PC-3 (cell line): ENCODE data around the gene APH1B. TPM values are rescaled to one million over a fixed set of nuclear protein-coding genes. Genes with fewer than 3 reads are reported as not detected.

ENCODE experiments used
- ATAC-seq: fragments of 200-7000 bp; cut with Tn5 transposase; 2 replicates; pipeline ENCODE4 v1.9.1; 2020; ENCODE audit warnings: mild to moderate bottlenecking, moderate library complexity
- BruUV-seq: library from RNA; stranded (reverse); fragments of 400-500 nt; replicated peaks from 2 replicates; lab custom pipeline; 2021; lab: Mats Ljungman, UMichigan
- CTCF ChIA-PET: fragments of 300-600 bp; sonication (Branson Sonifier 250); formaldehyde crosslinking; loops from one replicate; lab custom pipeline; 2022; ENCODE audit warnings: antibody characterized with exemption; lab: Charles Lee
- POLR2A ChIA-PET: fragments of 300-600 bp; sonication (Branson Sonifier 250); formaldehyde crosslinking; loops from one replicate; lab custom pipeline; 2022; ENCODE audit warnings: antibody characterized with exemption; ENCODE audit not compliant: unreplicated experiment; lab: Charles Lee
- DNase-seq: peaks from one replicate; pipeline ENCODE4 v3.0.0-alpha.2; 2015
- H2AFZ ChIP-seq: fragments of 300-600 bp; sonication (generic); 2 replicates; pipeline ENCODE4 v1.6.0; 2016; ENCODE audit warnings: antibody characterized with exemption, low read length
- H3F3A ChIP-seq: fragments of 300-600 bp; sonication (generic); one replicate; pipeline ENCODE4 v1.6.0; 2017; ENCODE audit warnings: antibody characterized with exemption, low read length, control low read depth, mild to moderate bottlenecking; ENCODE audit not compliant: unreplicated experiment
- H3K27ac ChIP-seq: fragments of 300-600 bp; sonication (generic); 2 replicates; pipeline ENCODE4 v1.5.1; 2016; ENCODE audit warnings: mild to moderate bottlenecking, low read length
- H3K27me3 ChIP-seq: fragments of 300-600 bp; sonication (generic); 2 replicates; pipeline ENCODE4 v1.6.1; 2016; ENCODE audit warnings: low read length, mixed read lengths
- H3K36me3 ChIP-seq: fragments of 300-600 bp; sonication (generic); 2 replicates; pipeline ENCODE4 v1.6.1; 2016; ENCODE audit warnings: low read depth, mixed run types, low read length, mixed read lengths
- H3K4me1 ChIP-seq: fragments of 300-600 bp; sonication (generic); 2 replicates; pipeline ENCODE4 v1.5.1; 2016; ENCODE audit warnings: low read length; ENCODE audit not compliant: insufficient read depth
- H3K4me2 ChIP-seq: fragments of 300-600 bp; sonication (generic); 2 replicates; pipeline ENCODE4 v1.6.0; 2016; ENCODE audit warnings: low read length
- H3K4me3 ChIP-seq: fragments of 300-600 bp; sonication (generic); 2 replicates; pipeline ENCODE4 v1.5.1; 2016; ENCODE audit warnings: mild to moderate bottlenecking, low read length, mixed read lengths
- H3K79me2 ChIP-seq: fragments of 300-600 bp; sonication (generic); 2 replicates; pipeline ENCODE4 v1.6.1; 2017; ENCODE audit warnings: low read length, mixed read lengths
- H3K9ac ChIP-seq: fragments of 300-600 bp; sonication (generic); 2 replicates; pipeline ENCODE4 v1.6.0; 2016; ENCODE audit warnings: mild to moderate bottlenecking, low read length
- H3K9me2 ChIP-seq: fragments of 300-600 bp; sonication (generic); replicated peaks from 2 replicates; pipeline ENCODE4 v1.6.1; 2016; ENCODE audit warnings: mixed run types, low read length, mixed read lengths
- H3K9me3 ChIP-seq: fragments of 300-600 bp; sonication (generic); 2 replicates; pipeline ENCODE4 v1.6.1; 2016; ENCODE audit warnings: low read length, mixed read lengths
- H4K20me1 ChIP-seq: fragments of 300-600 bp; sonication (generic); 2 replicates; pipeline ENCODE4 v1.6.1; 2016; ENCODE audit warnings: low read length, mixed read lengths
- CTCF ChIP-seq: fragments of 300-600 bp; sonication (generic); conservative IDR thresholded peaks from 2 replicates; pipeline ENCODE4 v1.5.1; 2017; ENCODE audit warnings: antibody characterized with exemption, low read depth, mild to moderate bottlenecking, low read length
- EZH2 ChIP-seq: fragments of 300-600 bp; sonication (generic); IDR thresholded peaks from one replicate; pipeline ENCODE4 v1.6.1; 2017; ENCODE audit warnings: antibody characterized with exemption, mild to moderate bottlenecking, low read length; ENCODE audit not compliant: unreplicated experiment
- EZH2phosphoT487 ChIP-seq: fragments of 300-600 bp; sonication (generic); IDR thresholded peaks from 2 replicates; pipeline ENCODE4 v1.6.1; 2018; ENCODE audit warnings: mild to moderate bottlenecking, antibody characterized with exemption, low read length, borderline replicate concordance
- intact Hi-C: fragments of 100-400 bp; cut with micrococcal nuclease; formaldehyde crosslinking; loops from 2 replicates; pipeline ENCODE4 v1.9.0; 2023
- total RNA-seq: library from RNA; depleted of rRNA; stranded (reverse); fragments of >200 nt; gene quantifications from 2 replicates; pipeline ENCODE4 v1.2.3, GENCODE V29; 2014

Gene APH1B
- total RNA-seq, 1 experiment from 2014 or later: 2.8 TPM

- ChIA-PET CTCF (interaction anchor here (1.0 kb wide), 1 partner anchor 95 kb away, joined by 4 read pairs; no protein-coding TSS in a partner anchor), POLR2A (interaction anchor here (0.5 kb wide), 1 partner anchor 16 kb away, joined by 9 read pairs; no protein-coding TSS in a partner anchor)
- no peaks in the 10 kb centered on the region for H4K20me1 ChIP-seq
- BruUV-seq: no TSS peak
- H3K36me3 ChIP-seq: 0 out of 2 replicates have a peak, but pooled peaks cover 5% of the 10 kb centered on the region
- H3K4me3 ChIP-seq: no peak overlapping the region
- no peaks in the 10 kb centered on the region for H3K9me2 ChIP-seq
- H3K27me3 ChIP-seq: no peaks in the 10 kb centered on the region
- no peaks in the 10 kb centered on the region for H3K9me3 ChIP-seq
- H3K4me2 ChIP-seq: no peak overlapping the region
- no peak overlapping the region for H3K27ac ChIP-seq
- H3F3A ChIP-seq: no peaks in the 10 kb centered on the region
- H2AFZ ChIP-seq: no peak overlapping the region
- intact Hi-C loops: no loop called here
- ATAC-seq: no peak
- no peak overlapping the region for H3K9ac ChIP-seq
- no peaks in the 10 kb centered on the region for H3K79me2 ChIP-seq
- H3K4me1 ChIP-seq: peaks cover 12% of the 10 kb centered on the region
- no peak for DNase-seq
- TF ChIP-seq CTCF: no peak
- TF ChIP-seq EZH2: no peak
- no peak for TF ChIP-seq EZH2phosphoT487
Measured at GRCh38 chr15:63260791-63261190, 16.6 kb upstream of the APH1B start.

- no peak for TF ChIP-seq CTCF
- TF ChIP-seq EZH2: no peak
- no peak for TF ChIP-seq EZH2phosphoT487
- no peak for ATAC-seq
- no peak overlapping the region for H2AFZ ChIP-seq
- no TSS peak for BruUV-seq
- no peaks in the 10 kb centered on the region for H3K79me2 ChIP-seq
- H3K4me3 ChIP-seq: no peak overlapping the region
- H3K27me3 ChIP-seq: no peaks in the 10 kb centered on the region
- H3F3A ChIP-seq: no peaks in the 10 kb centered on the region
- H3K36me3 ChIP-seq: 0 out of 2 replicates have a peak, but pooled peaks cover 5% of the 10 kb centered on the region
- no peaks in the 10 kb centered on the region for H3K9me2 ChIP-seq
- no peaks in the 10 kb centered on the region for H3K9me3 ChIP-seq
- H3K4me2 ChIP-seq: no peak overlapping the region
- ChIA-PET POLR2A (no interaction called here), CTCF (interaction anchor here (1.0 kb wide), 1 partner anchor 95 kb away, joined by 4 read pairs; no protein-coding TSS in a partner anchor)
- H3K4me1 ChIP-seq: peaks cover 9% of the 10 kb centered on the region
- H4K20me1 ChIP-seq: no peaks in the 10 kb centered on the region
- H3K9ac ChIP-seq: no peak overlapping the region
- intact Hi-C loops: no loop called here
- no peak overlapping the region for H3K27ac ChIP-seq
- DNase-seq: no peak
Measured at GRCh38 chr15:63261311-63261710, 16.1 kb upstream of the APH1B start.

GRCh38 chr15:63263519-63263918 lies 13.9 kb upstream of the APH1B start:
- intact Hi-C loops: no loop called here
- 0 out of 2 replicates have a peak, but pooled peaks cover 2% of the 10 kb centered on the region for H3K36me3 ChIP-seq
- ATAC-seq (no peak), DNase-seq (no peak)
- H3K79me2 ChIP-seq: no peaks in the 10 kb centered on the region
- POLR2A ChIA-PET: interaction anchor here (0.6 kb wide), 1 partner anchor 241 kb away, joined by 6 read pairs; the partner anchor contains the start of gene USP3
- no peak overlapping the region for H2AFZ ChIP-seq
- no peaks in the 10 kb centered on the region for H3K4me1 ChIP-seq
- no peaks in the 10 kb centered on the region for H3K9me2 ChIP-seq
- no peak overlapping the region for H3K27ac ChIP-seq
- H3K4me2 ChIP-seq: no peak overlapping the region
- no peaks in the 10 kb centered on the region for H3F3A ChIP-seq
- no peak overlapping the region for H3K9ac ChIP-seq
- no peaks in the 10 kb centered on the region for H3K27me3 ChIP-seq
- no peaks in the 10 kb centered on the region for H3K9me3 ChIP-seq
- TF ChIP-seq EZH2phosphoT487 (no peak), CTCF (no peak), EZH2 (no peak)
- no peak overlapping the region for H3K4me3 ChIP-seq
- CTCF ChIA-PET: no interaction called here
- no peaks in the 10 kb centered on the region for H4K20me1 ChIP-seq
- BruUV-seq: no TSS peak
